ENCODE results near the gene STX16.
A peak's percentile ranks its signal among the peaks of the same experiment; 100 is the strongest.

Gene STX16

GRCh38 chr20:58619077-58619863, 31.8 kb upstream of the STX16 start:
- DNase-seq: no peak

GRCh38 chr20:58619864-58620431, 31.1 kb upstream of the STX16 start:
- DNase-seq: peak; percentile 5

GRCh38 chr20:58621906-58622548, 29.1 kb upstream of the STX16 start:
- no peak for DNase-seq

- DNase-seq: no peak
These were observed 28.2 kb upstream of the STX16 start for GRCh38 chr20:58622671-58623578.

- DNase-seq: no peak
These were observed 27.3 kb upstream of the STX16 start for GRCh38 chr20:58623579-58624473.

GRCh38 chr20:58624687-58625086, 26.4 kb upstream of the STX16 start:
- no peak for DNase-seq

- DNase-seq: no peak
These were observed 25.5 kb upstream of the STX16 start for GRCh38 chr20:58625585-58625984.

GRCh38 chr20:58626051-58626450, 25.0 kb upstream of the STX16 start:
- DNase-seq: no peak

GRCh38 chr20:58627212-58628072, 23.6 kb upstream of the STX16 start:
- DNase-seq: no peak

- no peak for DNase-seq
These were observed 22.4 kb upstream of the STX16 start for GRCh38 chr20:58628491-58629214.

- DNase-seq: no peak
These were observed 21.9 kb upstream of the STX16 start for GRCh38 chr20:58629215-58629580.

- DNase-seq: no peak
These were observed 21.0 kb upstream of the STX16 start for GRCh38 chr20:58630063-58630462.

GRCh38 chr20:58633161-58634053, 17.7 kb upstream of the STX16 start:
- no peak for DNase-seq

- DNase-seq: no peak
These were observed 17.0 kb upstream of the STX16 start for GRCh38 chr20:58634059-58634458.

- peak; percentile 31 for DNase-seq
These were observed 16.4 kb upstream of the STX16 start for GRCh38 chr20:58634521-58635278.

GRCh38 chr20:58635279-58635665, 15.8 kb upstream of the STX16 start:
- DNase-seq: no peak

- no peak for DNase-seq
These were observed 14.6 kb upstream of the STX16 start for GRCh38 chr20:58636396-58636982.

- DNase-seq: no peak
These were observed 14.1 kb upstream of the STX16 start for GRCh38 chr20:58636983-58637421.

All from activated CD4-positive, alpha-beta T cell treated with anti-CD3 and anti-CD28 coated beads, Interleukin-10, Interleukin-2, amounts not matched to agents 100 ng/mL and 50 ng/mL, durations not matched to agents 16 hours and 8 hours (primary cell).